ENCODE results near the gene APOBR. TPM values are rescaled to one million over a fixed set of nuclear protein-coding genes. Genes with fewer than 3 reads are reported as not detected.

APOBR gene
- total and polyA plus RNA-seq, 9 of the 15 experiments (the other 6 are each of a cell fraction or from before 2014, with no cell fraction given) = 0.08 to 6.1 (median 2.8) TPM; not detected in 1

GRCh38 chr16:28537076-28537475, 42.6 kb downstream of the APOBR start:
- Histone ChIP-seq H2AFZ (ENCODE audit: low read depth, low read length) (peak overlapping the region; percentile 24; the same call in 1 of the 2 replicates), H3K4me1 (replicated peaks in 1 of 2; ENCODE audit: control insufficient read depth in 2 of 2, insufficient read depth in 2 of 2, low read length in 2 of 2) (peaks cover 11 to 13% of the 10 kb centered on the region in 2 experiments; a peak in 3 of 5 replicates), H3K9me3 (replicated peaks; ENCODE audit: control insufficient read depth, insufficient read depth, low read depth, low read length) (no peaks in the 10 kb centered on the region), H3K27ac (ENCODE audit: extremely low read depth, low read depth, low read length) (no peak overlapping the region), H3K79me2 (ENCODE audit: control insufficient read depth, insufficient read depth, low read length) (no peaks in the 10 kb centered on the region), H3K36me3 (ENCODE audit: control insufficient read depth, insufficient read depth, low read length) (no peaks in the 10 kb centered on the region), H3K27me3 (ENCODE audit: control insufficient read depth in 2 of 2, insufficient read depth in 2 of 2, low read length in 2 of 2) (no peaks in the 10 kb centered on the region), H3K4me3 (no peak overlapping the region), H3K4me2 (ENCODE audit: insufficient read depth, low read length) (no peak overlapping the region), H4K20me1 (replicated peaks; ENCODE audit: control insufficient read depth, insufficient read depth, low read length) (no peaks in the 10 kb centered on the region), H3K9ac (ENCODE audit: insufficient read depth in 1 of 2, low read depth in 2 of 2, low read length in 2 of 2) (no peak overlapping the region), H3K9me1 (ENCODE audit: control insufficient read depth, insufficient read depth, low read length) (no peaks in the 10 kb centered on the region)
- BruUV-seq (replicated peaks) = no TSS peak
- ChIA-PET POLR2A (no interaction called here), CTCF (ENCODE audit: low intra/inter-chr PET ratio) (no interaction called here)
- ATAC-seq = no peak
- WGBS (ENCODE audit: insufficient coverage, low coverage, missing lambda C conversion rate) = 48% methylated on average over 6 of the region's 6 CpGs
- no peak for DNase-seq (ENCODE audit: extremely low read depth in 1 of 4, low spot score in 3 of 4)
- FAIRE-seq = no peak
- in situ Hi-C loops (cut with MboI) = loop anchor here (25.0 kb wide), 2 partner anchors 175 to 950 kb away; partner anchors contain the start of gene EIF3C
- TF ChIP-seq ZNF274 (IDR thresholded peaks at IDR 0.05; ENCODE audit: borderline replicate concordance, low read depth, low read length) (no peak), MAFF (IDR thresholded peaks at IDR 0.05; ENCODE audit: low read length) (no peak), NR2C2 (CRISPR knock-in tag; IDR thresholded peaks at IDR 0.05) (no peak), NR2C2 (tag; IDR thresholded peaks at IDR 0.05) (no peak), TCF7L2 (IDR thresholded peaks at IDR 0.05; ENCODE audit: low read depth, low read length) (no peak)
- TF ChIP-seq, protein P1, sequence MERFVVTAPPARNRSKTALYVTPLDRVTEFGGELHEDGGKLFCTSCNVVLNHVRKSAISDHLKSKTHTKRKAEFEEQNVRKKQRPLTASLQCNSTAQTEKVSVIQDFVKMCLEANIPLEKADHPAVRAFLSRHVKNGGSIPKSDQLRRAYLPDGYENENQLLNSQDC (CRISPR knock-in tag; IDR thresholded peaks at IDR 0.05) = no peak
- intact Hi-C loops (cut with micrococcal nuclease) = no loop called here
